Small intestine (tissue), 7 donors: ENCODE data around the gene CALM1. TPM values are rescaled to one million over a fixed set of nuclear protein-coding genes. Genes with fewer than 3 reads are reported as not detected.
A peak's percentile ranks its signal among the peaks of the same experiment; 100 is the strongest.

ENCODE experiments used
- DNase-seq, 2 donors: peaks; one replicate each; pipeline versions ENCODE4 v3.0.0 to v3.0.0-alpha.2; 2013
- FAIRE-seq: peaks from 2 replicates; lab custom pipeline; 2012; peaks lifted over from hg19 to GRCh38; lab: Jason Lieb, UNC
- H3K27ac ChIP-seq, 3 donors: one replicate each; pipeline ENCODE4 v1.5.1; 2013; ENCODE audit warnings: low read length in 2 of 3, mild to moderate bottlenecking in 2 of 3, control low read depth in 1 of 3, inconsistent platforms in 1 of 3, low read depth in 1 of 3, moderate library complexity in 1 of 3
- H3K27me3 ChIP-seq, 3 donors: one replicate each; pipeline ENCODE4 v1.6.1; 2013; ENCODE audit warnings: low read length in 3 of 3, inconsistent platforms in 1 of 3; ENCODE audit not compliant: control insufficient read depth in 3 of 3, insufficient read depth in 3 of 3
- H3K36me3 ChIP-seq, 3 donors: one replicate each; pipeline ENCODE4 v1.6.1; 2013; ENCODE audit warnings: low read length in 3 of 3, inconsistent platforms in 1 of 3, low read depth in 1 of 3, mild to moderate bottlenecking in 1 of 3, moderate library complexity in 1 of 3; ENCODE audit not compliant: control insufficient read depth in 3 of 3, insufficient read depth in 2 of 3
- H3K4me1 ChIP-seq, 3 donors: one replicate each; pipeline ENCODE4 v1.6.1; 2013; ENCODE audit warnings: low read length in 2 of 3, inconsistent platforms in 1 of 3, low read depth in 1 of 3, mild to moderate bottlenecking in 1 of 3, moderate library complexity in 1 of 3; ENCODE audit not compliant: control insufficient read depth in 3 of 3, insufficient read depth in 2 of 3
- H3K4me3 ChIP-seq, 3 donors: one replicate each; pipeline ENCODE4 v1.5.1; 2013; ENCODE audit warnings: low read length in 3 of 3, control low read depth in 1 of 3, inconsistent platforms in 1 of 3, low read depth in 1 of 3, mild to moderate bottlenecking in 1 of 3, moderate library complexity in 1 of 3
- H3K9me3 ChIP-seq, 2 donors: one replicate each; pipeline ENCODE4 v1.6.1; 2013; ENCODE audit warnings: low read depth in 1 of 2, low read length in 1 of 2; ENCODE audit not compliant: control insufficient read depth in 2 of 2, insufficient read depth in 1 of 2
- WGBS, 3 donors: extraction: QIAGEN DNeasy Blood & Tissue Kit; methylation state at CpG; one replicate each; pipeline ENCODE4 v1.1.7; 2013; 5-methylcytosine and 5-hydroxymethylcytosine counted together
- polyA plus RNA-seq, 4 donors: library from polyadenylated mRNA; stranded (reverse) in 3 of 4; unstranded in 1 of 4; fragments of 200-250 nt in 3 of 4; fragments of 120-200 nt in 1 of 4; gene quantifications; one replicate each; pipeline versions ENCODE4 v1.2.1 to v1.2.3, GENCODE V29; 2013
- donor health status: healthy with polysubstance abuse.
- donor health status: control.
- donor health status: control.
- donor health status: Bipolar disorder and iron deficiency.
- donor health status: healthy.

The CALM1 gene
- polyA plus RNA-seq, 4 donors, result 596 to 1,791 (median 921) TPM

- H3K27ac ChIP-seq, result peak overlapping the region in 1 of 3 donors; percentile 79
- peaks cover 0 to 8% (median 0%) of the 10 kb centered on the region in 3 donors for H3K4me1 ChIP-seq
- DNase-seq (no peak), FAIRE-seq (no peak)
- peaks cover 0 to 13% of the 10 kb centered on the region in 2 donors for H3K9me3 ChIP-seq
- peaks cover 0 to 2% (median 0%) of the 10 kb centered on the region in 3 donors for H3K27me3 ChIP-seq
- H3K4me3 ChIP-seq, result no peak overlapping the region
- H3K36me3 ChIP-seq, result no peaks in the 10 kb centered on the region
- 70 to 88% (median 71%) methylated on average over 16 of the region's 16 CpGs for WGBS, 3 donors
Observed at GRCh38 chr14:90443161-90444076, 46.6 kb downstream of the CALM1 start.

DNA sequence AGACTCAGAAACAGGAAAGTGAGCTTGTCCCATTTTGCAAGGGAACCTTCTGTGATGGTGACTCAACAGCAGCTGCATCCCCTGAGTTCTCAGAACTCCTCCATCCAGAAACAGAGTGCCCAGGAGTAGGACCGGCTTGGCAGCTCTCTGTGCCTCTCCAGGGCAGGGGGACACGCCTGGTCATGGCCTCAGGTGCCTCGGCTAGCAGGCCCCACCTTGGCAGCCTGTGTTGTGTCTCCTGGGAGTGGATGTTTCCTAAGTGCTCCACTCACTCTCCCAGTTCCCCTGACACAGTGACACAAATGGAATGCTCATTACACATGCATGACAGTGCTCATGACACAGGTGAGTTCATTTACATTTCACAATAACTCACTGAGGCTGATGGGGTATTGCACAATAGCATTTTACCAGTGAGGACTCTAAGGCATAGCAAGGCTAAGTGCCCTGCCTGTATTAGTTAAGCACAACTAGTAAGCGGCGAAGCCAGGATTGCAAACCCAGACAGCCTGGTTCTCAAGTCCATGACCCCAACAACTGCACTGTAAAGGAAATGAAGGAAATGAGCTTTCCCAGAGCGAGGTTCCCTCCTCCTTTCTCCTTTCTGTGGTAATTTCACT lies 47.4 kb downstream of the CALM1 start:
- 66 to 70% (median 69%) methylated on average over 6 of the region's 6 CpGs for WGBS, 3 donors
- FAIRE-seq, result no peak
- DNase-seq, result peak; percentile 20 to 90

GRCh38 chr14:90445011-90445410 lies 48.2 kb downstream of the CALM1 start:
- Histone ChIP-seq H3K27me3 (peaks cover 0 to 2% (median 0%) of the 10 kb centered on the region in 3 donors), H3K9me3 (peaks cover 0 to 13% of the 10 kb centered on the region in 2 donors), H3K4me1 (peaks cover 0 to 8% (median 0%) of the 10 kb centered on the region in 3 donors), H3K4me3 (no peak overlapping the region), H3K36me3 (no peaks in the 10 kb centered on the region), H3K27ac (peak overlapping the region in 1 of 3 donors; percentile 79)
- FAIRE-seq (no peak), DNase-seq (no peak)
- WGBS, 3 donors, result 91 to 95% (median 93%) methylated on average over 4 of the region's 4 CpGs

More for the DNA sequence above, 47.4 kb downstream of the CALM1 start:
- Histone ChIP-seq H3K27ac (peak overlapping the region in 1 of 3 donors; percentile 79), H3K4me1 (peaks cover 0 to 8% (median 0%) of the 10 kb centered on the region in 3 donors), H3K36me3 (no peaks in the 10 kb centered on the region), H3K4me3 (no peak overlapping the region), H3K27me3 (peaks cover 0 to 2% (median 0%) of the 10 kb centered on the region in 3 donors), H3K9me3 (peaks cover 0 to 13% of the 10 kb centered on the region in 2 donors)

- DNase-seq (no peak), FAIRE-seq (no peak)
- Histone ChIP-seq H3K27me3 (peaks cover 0 to 2% (median 0%) of the 10 kb centered on the region in 3 donors), H3K27ac (no peak overlapping the region), H3K4me1 (peaks cover 0 to 8% (median 0%) of the 10 kb centered on the region in 3 donors), H3K9me3 (peaks cover 0 to 13% of the 10 kb centered on the region in 2 donors), H3K36me3 (no peaks in the 10 kb centered on the region), H3K4me3 (no peak overlapping the region)
- 83 to 90% (median 88%) methylated on average over 4 of the region's 4 CpGs for WGBS, 3 donors
Observed at GRCh38 chr14:90446405-90446804, 49.6 kb downstream of the CALM1 start.

DNA sequence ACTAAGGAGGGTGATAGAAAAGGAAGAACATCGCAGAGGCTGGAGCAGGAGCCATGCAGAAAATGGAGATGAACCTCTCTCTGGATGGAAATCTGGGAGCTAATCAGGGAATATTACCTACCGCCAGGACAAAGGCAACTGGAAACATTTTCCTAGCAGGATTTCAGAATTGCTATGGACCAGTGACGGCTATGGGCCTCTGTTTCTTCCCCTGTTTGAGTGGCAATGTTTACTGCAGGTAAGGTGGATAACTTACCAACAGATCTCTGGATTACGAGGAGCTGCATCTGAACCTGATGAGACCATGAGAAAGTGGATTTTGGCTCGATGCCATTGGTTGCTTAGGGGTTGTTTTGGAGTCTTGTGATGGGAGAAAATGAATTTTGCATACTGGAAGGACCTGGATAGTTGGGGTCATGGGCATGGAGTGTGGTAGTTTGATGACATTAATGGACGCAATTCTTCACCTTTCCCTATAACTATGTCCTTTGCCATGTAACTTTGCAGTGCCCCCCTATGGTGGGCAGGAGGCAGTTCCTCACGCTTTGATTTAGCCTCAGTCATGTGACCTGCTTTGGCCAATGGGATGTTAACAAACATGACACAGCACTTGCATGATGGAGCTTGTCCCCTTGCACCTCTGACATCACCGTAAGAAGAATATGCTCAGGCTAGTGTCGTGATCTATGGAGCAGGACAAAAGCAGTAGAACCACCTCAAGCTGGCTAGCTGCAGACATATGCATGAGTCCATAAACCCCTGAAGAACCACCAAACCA lies 51.1 kb downstream of the CALM1 start:
- Histone ChIP-seq H3K9me3 (peaks cover 0 to 13% of the 10 kb centered on the region in 2 donors), H3K4me1 (peaks cover 0 to 8% (median 0%) of the 10 kb centered on the region in 3 donors), H3K27ac (no peak overlapping the region), H3K4me3 (no peak overlapping the region), H3K27me3 (no peaks in the 10 kb centered on the region), H3K36me3 (no peaks in the 10 kb centered on the region)
- FAIRE-seq, result no peak
- WGBS, 3 donors, result 88 to 90% (median 89%) methylated on average over 9 of the region's 9 CpGs
- no peak for DNase-seq

DNA sequence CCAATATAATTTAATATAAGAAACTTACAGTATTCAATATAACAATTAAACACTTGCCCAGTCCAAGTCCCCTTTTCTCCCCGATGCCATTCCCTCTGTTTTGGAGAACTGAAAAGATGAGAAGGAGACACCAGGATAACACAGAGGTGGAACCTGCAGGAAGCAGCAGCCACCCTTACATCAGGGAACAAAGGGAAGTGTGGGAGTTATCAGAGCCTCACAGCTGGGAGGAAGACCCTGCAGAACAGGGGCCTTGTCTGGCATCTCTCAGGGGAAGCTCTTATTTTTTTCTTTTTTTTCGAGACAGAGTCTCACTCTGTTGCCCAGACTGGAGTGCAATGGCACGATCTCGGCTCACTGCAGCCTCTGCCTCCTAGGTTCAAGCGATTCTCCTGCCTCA lies 52.6 kb downstream of the CALM1 start:
- DNase-seq (no peak), FAIRE-seq (no peak)
- Histone ChIP-seq H3K27me3 (no peaks in the 10 kb centered on the region), H3K36me3 (no peaks in the 10 kb centered on the region), H3K27ac (no peak overlapping the region), H3K4me1 (peaks cover 0 to 13% (median 0%) of the 10 kb centered on the region in 3 donors), H3K4me3 (no peak overlapping the region), H3K9me3 (peaks cover 0 to 13% of the 10 kb centered on the region in 2 donors)
- WGBS, 3 donors, result 75 to 94% (median 82%) methylated on average over 5 of the region's 5 CpGs

- Histone ChIP-seq H3K9me3 (peaks cover 0 to 13% of the 10 kb centered on the region in 2 donors), H3K27ac (no peak overlapping the region), H3K4me3 (no peak overlapping the region), H3K27me3 (no peaks in the 10 kb centered on the region), H3K36me3 (no peaks in the 10 kb centered on the region), H3K4me1 (peaks cover 0 to 13% (median 0%) of the 10 kb centered on the region in 3 donors)
- DNase-seq (no peak), FAIRE-seq (no peak)
- WGBS, 3 donors, result 90 to 94% (median 93%) methylated on average over 6 of the region's 6 CpGs
Observed at GRCh38 chr14:90450151-90450550, 53.3 kb downstream of the CALM1 start.

DNA sequence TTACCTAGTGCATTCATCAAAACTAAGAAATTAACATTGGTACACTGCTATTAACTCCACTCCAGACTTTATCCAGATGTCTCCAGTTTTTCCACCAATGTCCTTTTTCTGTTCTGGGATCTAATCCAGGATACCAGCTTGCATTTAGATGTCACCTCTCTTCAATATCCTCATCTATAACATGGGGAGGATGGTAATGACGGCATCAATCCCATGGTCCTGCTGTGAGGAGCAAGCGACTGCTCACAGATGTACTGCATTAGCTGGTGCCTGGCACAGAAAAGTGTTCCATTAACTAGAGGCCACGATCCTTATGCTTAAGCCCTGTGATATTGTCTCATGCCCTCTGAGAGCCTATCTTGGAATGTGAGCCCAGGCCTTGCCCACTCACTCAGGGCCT lies 53.8 kb downstream of the CALM1 start:
- no peaks in the 10 kb centered on the region for H3K36me3 ChIP-seq
- no peak for FAIRE-seq
- 78 to 91% (median 86%) methylated on average over 3 of the region's 3 CpGs for WGBS, 3 donors

More for the DNA sequence above, 53.8 kb downstream of the CALM1 start:
- DNase-seq, result no peak
- H3K27me3 ChIP-seq, result no peaks in the 10 kb centered on the region
- H3K4me3 ChIP-seq, result no peak overlapping the region
- H3K9me3 ChIP-seq, result peaks cover 0 to 13% of the 10 kb centered on the region in 2 donors
- no peak overlapping the region for H3K27ac ChIP-seq
- peaks cover 0 to 13% (median 0%) of the 10 kb centered on the region in 3 donors for H3K4me1 ChIP-seq
